ENCODE data around the gene SMPD1. TPM values are rescaled to one million over a fixed set of nuclear protein-coding genes. Genes with fewer than 3 reads are reported as not detected.

SMPD1 gene
- total and polyA plus RNA-seq, 2 of the 4 experiments (the other 2 are of a cell fraction): 19.5 to 108 TPM

- no peak overlapping the region for H2BK20ac ChIP-seq (ENCODE audit: low read depth, low read length)
- peaks cover 8% of the 10 kb centered on the region for H3K4me1 ChIP-seq (ENCODE audit: control insufficient read depth, insufficient read depth, low read length)
- dilution Hi-C loops (cut with HindIII; ENCODE audit: low sequenced_read_pairs, unreplicated experiment): no loop called here
- no peak overlapping the region for H2BK5ac ChIP-seq (ENCODE audit: low read depth, low read length, poor library complexity, severe bottlenecking)
- no peak overlapping the region for H2AK9ac ChIP-seq (replicated peaks; ENCODE audit: low read depth, low read length, poor library complexity)
- no peaks in the 10 kb centered on the region for H3K27me3 ChIP-seq (ENCODE audit: control insufficient read depth, insufficient read depth, low read length)
- H3K9me1 ChIP-seq (ENCODE audit: insufficient read depth, low read length): peaks cover 29% of the 10 kb centered on the region
- H3K9me3 ChIP-seq (ENCODE audit: control insufficient read depth, insufficient read depth, low read length): no peaks in the 10 kb centered on the region
- no peak overlapping the region for H3K56ac ChIP-seq (ENCODE audit: extremely low read depth, insufficient read depth, low read length)
- no peak overlapping the region for H2AK5ac ChIP-seq (ENCODE audit: low read depth, low read length)
- H2BK120ac ChIP-seq (ENCODE audit: low read depth, low read length): no peak overlapping the region
- in situ Hi-C loops (cut with MboI; ENCODE audit: low sequenced_read_pairs): no loop called here
- peaks cover 4 to 18% of the 10 kb centered on the region in 2 experiments for H3K79me1 ChIP-seq (ENCODE audit: low read depth in 1 of 2, low read length in 2 of 2)
- H3K18ac ChIP-seq (ENCODE audit: low read depth, low read length): no peak overlapping the region
- no peak overlapping the region for H3K23ac ChIP-seq (ENCODE audit: low read depth, low read length)
- peaks cover 23% of the 10 kb centered on the region for H3K36me3 ChIP-seq (ENCODE audit: control insufficient read depth, insufficient read depth, low read length)
- no peak overlapping the region for H3K9ac ChIP-seq (ENCODE audit: low read depth, low read length)
- H2AFZ ChIP-seq (replicated peaks; ENCODE audit: low read length, poor library complexity): no peak overlapping the region
- H3K14ac ChIP-seq (replicated peaks; ENCODE audit: low read depth, low read length): no peak overlapping the region
- DNase-seq (no peak), ATAC-seq (ENCODE audit: low read depth) (no peak)
- no peak overlapping the region; the same call in 1 of the 2 replicates for H3K27ac ChIP-seq (ENCODE audit: insufficient read depth, low read length)
- CTCF ChIA-PET: no interaction called here
- POLR2A ChIA-PET (ENCODE audit: unreplicated experiment): no interaction called here
- BruUV-seq (replicated peaks): no TSS peak
- H3K4me3 ChIP-seq (ENCODE audit: insufficient read depth, low read depth, low read length): no peak overlapping the region
- no peak for TF ChIP-seq MAFK (IDR thresholded peaks at IDR 0.05; ENCODE audit: low read depth, low read length)
- no peak for TF ChIP-seq USF2 (IDR thresholded peaks at IDR 0.05; ENCODE audit: low read depth, low read length)
- no peak for TF ChIP-seq NFE2L2 (IDR thresholded peaks at IDR 0.05; ENCODE audit: low read depth, low read length)
- TF ChIP-seq FOS (IDR thresholded peaks at IDR 0.05; ENCODE audit: low read depth, low read length): no peak
- no peak for TF ChIP-seq POLR2A (IDR thresholded peaks at IDR 0.05; ENCODE audit: low read depth, low read length)
- TF ChIP-seq RFX5 (IDR thresholded peaks at IDR 0.05; ENCODE audit: low read depth, low read length): no peak
- TF ChIP-seq RCOR1 (IDR thresholded peaks at IDR 0.05; ENCODE audit: insufficient replicate concordance, low read length): no peak
- no peak for TF ChIP-seq BHLHE40 (IDR thresholded peaks at IDR 0.05; ENCODE audit: low read depth, low read length)
- no peak for TF ChIP-seq CHD1 (IDR thresholded peaks at IDR 0.05; ENCODE audit: low read depth, low read length)
- TF ChIP-seq MXI1 (IDR thresholded peaks at IDR 0.05; ENCODE audit: borderline replicate concordance, low read depth, low read length): no peak
- no peak for TF ChIP-seq CEBPB (IDR thresholded peaks at IDR 0.05; ENCODE audit: low read depth, low read length)
- no peak for TF ChIP-seq ELK1 (IDR thresholded peaks at IDR 0.05; ENCODE audit: borderline replicate concordance, low read depth, low read length)
- no peak for TF ChIP-seq MAZ (IDR thresholded peaks at IDR 0.05; ENCODE audit: borderline replicate concordance, low read depth, low read length)
- H4K8ac ChIP-seq (ENCODE audit: low read depth in 2 of 2, low read length in 2 of 2): no peak overlapping the region
- H4K5ac ChIP-seq (ENCODE audit: low read depth, low read length): no peak overlapping the region
- peaks cover 8% of the 10 kb centered on the region for H4K20me1 ChIP-seq (ENCODE audit: insufficient read depth, low read length)
- no CpG with 5 or more reads among the region's 13 CpGs for WGBS, 2 experiments (ENCODE audit: extremely low coverage in 2 of 2, insufficient read length in 1 of 2)
- H3K4ac ChIP-seq (ENCODE audit: low read depth, low read length): no peak overlapping the region; the same call in 1 of the 2 replicates
- no peak overlapping the region for H2BK15ac ChIP-seq (ENCODE audit: low read depth, low read length)
- intact Hi-C loops (cut with micrococcal nuclease): no loop called here
- no peak overlapping the region for H4K91ac ChIP-seq (ENCODE audit: insufficient read depth, low read depth, low read length)
- no peak overlapping the region for H3K4me2 ChIP-seq (ENCODE audit: low read depth, low read length)
Measured at GRCh38 chr11:6405052-6405667, 14.9 kb downstream of the SMPD1 start.
